ENCODE data around the gene MMP23B.
"Not testable (repeated sequence)": the region's sequence is repeated elsewhere in the genome, so short reads cannot be mapped to it uniquely, and the experiment has no call there.

MMP23B gene

GRCh38 chr1:1621173-1622009 is 10.6 kb upstream of the MMP23B start:
- no peak for DNase-seq

- no peak for DNase-seq
Observed at GRCh38 chr1:1622010-1622787, 9.8 kb upstream of the MMP23B start.

GRCh38 chr1:1622788-1623094 is 9.2 kb upstream of the MMP23B start:
- DNase-seq: no peak

- DNase-seq: no peak
Observed at GRCh38 chr1:1623181-1623630, 8.8 kb upstream of the MMP23B start.

GRCh38 chr1:1623631-1624442 is 8.1 kb upstream of the MMP23B start:
- no peak for DNase-seq

GRCh38 chr1:1624443-1625403 is 7.2 kb upstream of the MMP23B start:
- no peak for DNase-seq

GRCh38 chr1:1625404-1625775 is 6.6 kb upstream of the MMP23B start:
- DNase-seq: no peak

GRCh38 chr1:1625824-1626206 is 6.2 kb upstream of the MMP23B start:
- DNase-seq: no peak

GRCh38 chr1:1626207-1627141 is 5.5 kb upstream of the MMP23B start:
- DNase-seq: no peak

- DNase-seq: no peak
Observed at GRCh38 chr1:1627261-1627828, 4.6 kb upstream of the MMP23B start.

GRCh38 chr1:1627829-1628753 is 3.9 kb upstream of the MMP23B start:
- no peak for DNase-seq

GRCh38 chr1:1628754-1629429 is 3.1 kb upstream of the MMP23B start:
- DNase-seq: peak; percentile 35 to 43

- peak; percentile 62 to 81 for DNase-seq
Observed at GRCh38 chr1:1629430-1630190, 2.4 kb upstream of the MMP23B start.

GRCh38 chr1:1630191-1630964 is 1.6 kb upstream of the MMP23B start:
- peak; percentile 86 to 95 for DNase-seq

GRCh38 chr1:1630965-1631781 is 800 bp upstream of the MMP23B start:
- no peak for DNase-seq

- DNase-seq: not testable (repeated sequence)
Observed at GRCh38 chr1:1633409-1633808, 1.4 kb downstream of the MMP23B start.
